Sigmoid colon (tissue), 4 donors: ENCODE measurements around the gene GLA.

Experiments
- CTCF ChIP-seq, 4 experiments: fragments of 450-650 bp in 3 of 4; fragments of 200-600 bp in 1 of 4; IDR thresholded peaks; one replicate each; pipeline ENCODE4 v1.5.1; 2016 to 2019; ENCODE audit warnings: antibody characterized with exemption in 4 of 4, mild to moderate bottlenecking in 3 of 4, moderate library complexity in 2 of 4
- EP300 ChIP-seq, 4 donors: sonication (generic); formaldehyde crosslinking; IDR thresholded peaks; one replicate each; pipeline ENCODE4 v1.6.1; 2017; ENCODE audit warnings: antibody characterized with exemption in 4 of 4
- POLR2AphosphoS5 ChIP-seq, 4 donors: sonication (generic); formaldehyde crosslinking; IDR thresholded peaks; one replicate each; pipeline ENCODE4 v1.6.1; 2017; ENCODE audit warnings: antibody characterized with exemption in 4 of 4

GRCh38 chrX:101362757-101363156 lies 45.0 kb downstream of the GLA start:
- TF ChIP-seq CTCF (IDR thresholded peaks at IDR 0.05) (no peak), POLR2AphosphoS5 (IDR thresholded peaks at IDR 0.05) (no peak), EP300 (IDR thresholded peaks at IDR 0.05) (no peak)
